K562 (cell line): ENCODE results near the gene PRR36. TPM values are rescaled to one million over a fixed set of nuclear protein-coding genes. Genes with fewer than 3 reads are reported as not detected.

Experiments used
- CCNT2 ChIP-seq: IDR thresholded peaks from 2 replicates; pipeline ENCODE4 v1.6.1; 2011; ENCODE audit warnings: borderline replicate concordance, low read depth, mild to moderate bottlenecking, moderate library complexity, mixed read lengths, low read length; ENCODE audit not compliant: insufficient read length; ENCODE audit errors: extremely low read depth
- CXXC5 ChIP-seq: fragments of 250-450 bp; sonication (Bioruptor Pico); IDR thresholded peaks from 2 replicates; pipeline ENCODE4 v1.8.0; 2022; ENCODE audit warnings: inconsistent platforms, mild to moderate bottlenecking, moderate library complexity
- NELFE ChIP-seq: IDR thresholded peaks from 2 replicates; pipeline ENCODE4 v1.6.1; 2011; ENCODE audit warnings: mild to moderate bottlenecking; ENCODE audit not compliant: insufficient read depth, insufficient read length
- RBBP5 ChIP-seq: fragments of 200-600 bp; sonication (generic); IDR thresholded peaks from 2 replicates; pipeline ENCODE4 v1.6.1; 2012; ENCODE audit warnings: borderline replicate concordance, mild to moderate bottlenecking, low read length, control low read depth, inconsistent platforms; ENCODE audit not compliant: insufficient read depth, poor library complexity, severe bottlenecking
- SIN3B ChIP-seq: fragments of 450-650 bp; IDR thresholded peaks from 2 replicates; pipeline ENCODE4 v1.6.1; 2017; ENCODE audit warnings: low read depth, mild to moderate bottlenecking, moderate library complexity
- TAL1 ChIP-seq: fragments of 450-650 bp; IDR thresholded peaks from 2 replicates; pipeline ENCODE4 v1.6.1; 2016; ENCODE audit warnings: mild to moderate bottlenecking
- ZBTB8A ChIP-seq: fragments of 450-650 bp; IDR thresholded peaks from 2 replicates; pipeline ENCODE4 v1.6.1; 2018; ENCODE audit warnings: mild to moderate bottlenecking, moderate library complexity; ENCODE audit not compliant: partially characterized antibody
- ZNF23 ChIP-seq: fragments of 250-450 bp; sonication (Bioruptor Pico); IDR thresholded peaks from 2 replicates; pipeline ENCODE4 v1.4.0; 2020; ENCODE audit warnings: mild to moderate bottlenecking
- polyA plus RNA-seq, 8 experiments: library from polyadenylated mRNA; depleted of rRNA in 4 of 8; stranded (reverse) in 5 of 8; unstranded in 3 of 8; fragments of >200 nt; fragmentation: Nextera tagmentation in 2 of 8; fragmentation: Illumina TruSeq in 1 of 8; extraction: Ambion mirVana in 2 of 8; extraction: Trizol in 1 of 8; gene quantifications; 2 replicates each; pipeline versions ENCODE4 v1.2.1 to v1.2.3, GENCODE V29; 2011 to 2014; ENCODE audit warnings: inconsistent platforms in 1 of 8, missing spikeins in 1 of 8
- total RNA-seq, 7 experiments: library from RNA; depleted of rRNA in 6 of 7; stranded (reverse); fragments of >200 nt in 6 of 7; fragmentation: Illumina TruSeq in 2 of 7; extraction: Trizol in 2 of 7; gene quantifications; 2 replicates each; pipeline versions ENCODE4 v1.2.1 to v1.2.3, GENCODE V29; 2011 to 2021; ENCODE audit warnings: low replicate concordance in 1 of 7
- TF ChIP-seq, protein P1 (sequence below): sonication (generic); formaldehyde crosslinking; IDR thresholded peaks from 2 replicates; pipeline ENCODE4 v1.8.0; 2022; ENCODE audit warnings: mild to moderate bottlenecking, missing genetic modification reagents
- TF ChIP-seq, protein P2 (sequence below): fragments of 250-450 bp; sonication (Bioruptor Pico); IDR thresholded peaks from 2 replicates; pipeline ENCODE4 v1.4.0; 2020; ENCODE audit warnings: mild to moderate bottlenecking

PRR36 gene
- total and polyA plus RNA-seq, 9 of the 15 experiments (the other 6 are each of a cell fraction or from before 2014, with no cell fraction given), result 0.05 to 0.42 (median 0.06) TPM; not detected in 6

DNA sequence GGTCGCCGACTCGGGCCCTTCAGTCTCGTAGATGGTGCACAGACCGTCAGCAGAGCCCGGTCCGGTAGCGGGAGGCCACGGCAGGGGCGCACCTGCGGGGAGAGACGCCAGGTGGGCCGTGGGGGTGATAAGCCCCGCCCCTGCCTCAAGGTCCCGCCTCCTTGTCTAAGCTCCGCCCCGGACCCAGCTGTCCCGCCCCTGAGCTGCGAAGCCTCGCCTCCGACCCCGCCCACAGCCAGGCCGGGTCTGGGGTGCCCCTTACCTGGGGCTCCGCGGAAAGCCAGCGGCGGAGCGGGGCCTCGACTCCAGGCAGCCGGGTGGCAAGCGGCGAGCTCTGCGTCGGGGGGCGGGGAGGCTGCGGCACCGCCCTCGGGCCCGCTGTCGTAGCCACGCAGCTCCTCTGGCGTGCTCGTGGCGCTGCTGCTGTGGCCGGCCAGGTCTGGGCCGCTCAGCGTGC, 4.7 kb downstream of the PRR36 start (continued):
- TF ChIP-seq, protein P1, sequence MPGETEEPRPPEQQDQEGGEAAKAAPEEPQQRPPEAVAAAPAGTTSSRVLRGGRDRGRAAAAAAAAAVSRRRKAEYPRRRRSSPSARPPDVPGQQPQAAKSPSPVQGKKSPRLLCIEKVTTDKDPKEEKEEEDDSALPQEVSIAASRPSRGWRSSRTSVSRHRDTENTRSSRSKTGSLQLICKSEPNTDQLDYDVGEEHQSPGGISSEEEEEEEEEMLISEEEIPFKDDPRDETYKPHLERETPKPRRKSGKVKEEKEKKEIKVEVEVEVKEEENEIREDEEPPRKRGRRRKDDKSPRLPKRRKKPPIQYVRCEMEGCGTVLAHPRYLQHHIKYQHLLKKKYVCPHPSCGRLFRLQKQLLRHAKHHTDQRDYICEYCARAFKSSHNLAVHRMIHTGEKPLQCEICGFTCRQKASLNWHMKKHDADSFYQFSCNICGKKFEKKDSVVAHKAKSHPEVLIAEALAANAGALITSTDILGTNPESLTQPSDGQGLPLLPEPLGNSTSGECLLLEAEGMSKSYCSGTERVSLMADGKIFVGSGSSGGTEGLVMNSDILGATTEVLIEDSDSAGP (CRISPR knock-in tag), result no peak
- TF ChIP-seq SIN3B (no peak), NELFE (no peak), TAL1 (no peak), ZBTB8A (no peak), CXXC5 (CRISPR knock-in tag) (0 out of 2 replicates have a peak, but pooled peaks have one; percentile 53), ZNF23 (CRISPR knock-in tag) (no peak), RBBP5 (no peak), CCNT2 (peak; percentile 35)
- TF ChIP-seq, protein P2, sequence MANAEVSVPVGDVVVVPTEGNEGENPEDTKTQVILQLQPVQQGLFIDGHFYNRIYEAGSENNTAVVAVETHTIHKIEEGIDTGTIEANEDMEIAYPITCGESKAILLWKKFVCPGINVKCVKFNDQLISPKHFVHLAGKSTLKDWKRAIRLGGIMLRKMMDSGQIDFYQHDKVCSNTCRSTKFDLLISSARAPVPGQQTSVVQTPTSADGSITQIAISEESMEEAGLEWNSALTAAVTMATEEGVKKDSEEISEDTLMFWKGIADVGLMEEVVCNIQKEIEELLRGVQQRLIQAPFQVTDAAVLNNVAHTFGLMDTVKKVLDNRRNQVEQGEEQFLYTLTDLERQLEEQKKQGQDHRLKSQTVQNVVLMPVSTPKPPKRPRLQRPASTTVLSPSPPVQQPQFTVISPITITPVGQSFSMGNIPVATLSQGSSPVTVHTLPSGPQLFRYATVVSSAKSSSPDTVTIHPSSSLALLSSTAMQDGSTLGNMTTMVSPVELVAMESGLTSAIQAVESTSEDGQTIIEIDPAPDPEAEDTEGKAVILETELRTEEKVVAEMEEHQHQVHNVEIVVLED (CRISPR knock-in tag), result 0 out of 2 replicates have a peak, but pooled peaks have one; percentile 51
